ENCODE results near the gene DZANK1. TPM values are rescaled to one million over a fixed set of nuclear protein-coding genes. Genes with fewer than 3 reads are reported as not detected.

Gene DZANK1
- polyA plus RNA-seq, 1 donor from 2014 or later: 10.6 TPM

DNA sequence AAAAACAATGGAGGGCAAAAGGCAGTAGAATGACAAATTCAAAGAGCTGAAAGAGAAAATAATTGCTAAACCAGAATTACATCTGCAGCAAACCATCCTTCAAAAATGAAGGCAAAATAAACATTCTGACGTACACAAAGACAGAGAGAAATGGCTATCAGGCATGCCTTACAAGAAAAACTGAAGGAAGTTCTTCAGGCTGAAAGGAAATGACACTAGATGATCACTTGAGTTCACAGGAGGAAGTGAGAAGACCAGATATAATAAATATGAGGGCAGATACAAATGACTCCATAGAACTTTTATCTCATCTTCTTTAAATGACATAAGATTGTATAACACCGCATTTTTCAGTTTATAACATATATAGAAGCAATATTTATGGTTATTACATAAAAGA, 30.0 kb downstream of the DZANK1 start:
- H3K9ac ChIP-seq (ENCODE audit: low read length): no peak overlapping the region
- H4K20me1 ChIP-seq (ENCODE audit: insufficient read depth): no peaks in the 10 kb centered on the region
- H3K36me3 ChIP-seq (ENCODE audit: insufficient read depth, low read length): no peaks in the 10 kb centered on the region
- no peak overlapping the region for H2AFZ ChIP-seq (ENCODE audit: low read depth, low read length)
- TF ChIP-seq CTCF (IDR thresholded peaks at IDR 0.05; ENCODE audit: poor library complexity, severe bottlenecking): no peak
- no peak for TF ChIP-seq RAD21 (conservative IDR thresholded peaks at IDR 0.05)
- TF ChIP-seq EZH2 (IDR thresholded peaks at IDR 0.05; ENCODE audit: borderline replicate concordance, insufficient read depth, low read length, poor library complexity, severe bottlenecking): no peak
- no peak for TF ChIP-seq EP300 (conservative IDR thresholded peaks at IDR 0.05; ENCODE audit: poor library complexity, severe bottlenecking)
- no peak for TF ChIP-seq POLR2AphosphoS5 (IDR thresholded peaks at IDR 0.05)
- TF ChIP-seq, protein P1, sequence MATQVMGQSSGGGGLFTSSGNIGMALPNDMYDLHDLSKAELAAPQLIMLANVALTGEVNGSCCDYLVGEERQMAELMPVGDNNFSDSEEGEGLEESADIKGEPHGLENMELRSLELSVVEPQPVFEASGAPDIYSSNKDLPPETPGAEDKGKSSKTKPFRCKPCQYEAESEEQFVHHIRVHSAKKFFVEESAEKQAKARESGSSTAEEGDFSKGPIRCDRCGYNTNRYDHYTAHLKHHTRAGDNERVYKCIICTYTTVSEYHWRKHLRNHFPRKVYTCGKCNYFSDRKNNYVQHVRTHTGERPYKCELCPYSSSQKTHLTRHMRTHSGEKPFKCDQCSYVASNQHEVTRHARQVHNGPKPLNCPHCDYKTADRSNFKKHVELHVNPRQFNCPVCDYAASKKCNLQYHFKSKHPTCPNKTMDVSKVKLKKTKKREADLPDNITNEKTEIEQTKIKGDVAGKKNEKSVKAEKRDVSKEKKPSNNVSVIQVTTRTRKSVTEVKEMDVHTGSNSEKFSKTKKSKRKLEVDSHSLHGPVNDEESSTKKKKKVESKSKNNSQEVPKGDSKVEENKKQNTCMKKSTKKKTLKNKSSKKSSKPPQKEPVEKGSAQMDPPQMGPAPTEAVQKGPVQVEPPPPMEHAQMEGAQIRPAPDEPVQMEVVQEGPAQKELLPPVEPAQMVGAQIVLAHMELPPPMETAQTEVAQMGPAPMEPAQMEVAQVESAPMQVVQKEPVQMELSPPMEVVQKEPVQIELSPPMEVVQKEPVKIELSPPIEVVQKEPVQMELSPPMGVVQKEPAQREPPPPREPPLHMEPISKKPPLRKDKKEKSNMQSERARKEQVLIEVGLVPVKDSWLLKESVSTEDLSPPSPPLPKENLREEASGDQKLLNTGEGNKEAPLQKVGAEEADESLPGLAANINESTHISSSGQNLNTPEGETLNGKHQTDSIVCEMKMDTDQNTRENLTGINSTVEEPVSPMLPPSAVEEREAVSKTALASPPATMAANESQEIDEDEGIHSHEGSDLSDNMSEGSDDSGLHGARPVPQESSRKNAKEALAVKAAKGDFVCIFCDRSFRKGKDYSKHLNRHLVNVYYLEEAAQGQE (IDR thresholded peaks at IDR 0.05; ENCODE audit: borderline replicate concordance): no peak
- no peak for TF ChIP-seq SMC3 (conservative IDR thresholded peaks at IDR 0.05; ENCODE audit: poor library complexity)
- TF ChIP-seq TAF1 (IDR thresholded peaks at IDR 0.05; ENCODE audit: low read depth): no peak
- no peak for TF ChIP-seq MXI1 (conservative IDR thresholded peaks at IDR 0.05; ENCODE audit: poor library complexity, severe bottlenecking)
- no peaks in the 10 kb centered on the region for H3K27me3 ChIP-seq (ENCODE audit: insufficient read depth, low read depth, low read length)
- H3K9me3 ChIP-seq (ENCODE audit: low read length): no peaks in the 10 kb centered on the region
- H3F3A ChIP-seq (ENCODE audit: insufficient read depth, low read length, poor library complexity, severe bottlenecking): no peaks in the 10 kb centered on the region
- H3K4me2 ChIP-seq (ENCODE audit: low read length): no peak overlapping the region
- H3K79me2 ChIP-seq (replicated peaks; ENCODE audit: insufficient read depth, low read length): no peaks in the 10 kb centered on the region
- H3K27ac ChIP-seq (ENCODE audit: low read length): no peak overlapping the region
- H3K4me3 ChIP-seq (ENCODE audit: low read length): no peak overlapping the region
- H3K9me2 ChIP-seq (ENCODE audit: insufficient read depth, low read length): no peaks in the 10 kb centered on the region

- no peaks in the 10 kb centered on the region for H3K9me2 ChIP-seq (ENCODE audit: insufficient read depth, low read length)
- no peak overlapping the region for H3K9ac ChIP-seq (ENCODE audit: low read length)
- H2AFZ ChIP-seq (ENCODE audit: low read depth, low read length): no peak overlapping the region
- H3K9me3 ChIP-seq (ENCODE audit: low read length): no peaks in the 10 kb centered on the region
- no peak for TF ChIP-seq EP300 (conservative IDR thresholded peaks at IDR 0.05; ENCODE audit: poor library complexity, severe bottlenecking)
- no peak for TF ChIP-seq TAF1 (IDR thresholded peaks at IDR 0.05; ENCODE audit: low read depth)
- H3K79me2 ChIP-seq (replicated peaks; ENCODE audit: insufficient read depth, low read length): no peaks in the 10 kb centered on the region
- H3F3A ChIP-seq (ENCODE audit: insufficient read depth, low read length, poor library complexity, severe bottlenecking): no peaks in the 10 kb centered on the region
- H4K20me1 ChIP-seq (ENCODE audit: insufficient read depth): no peaks in the 10 kb centered on the region
- no peaks in the 10 kb centered on the region for H3K36me3 ChIP-seq (ENCODE audit: insufficient read depth, low read length)
- H3K4me3 ChIP-seq (ENCODE audit: low read length): no peak overlapping the region
- H3K4me2 ChIP-seq (ENCODE audit: low read length): no peak overlapping the region
- H3K27me3 ChIP-seq (ENCODE audit: insufficient read depth, low read depth, low read length): no peaks in the 10 kb centered on the region
- H3K27ac ChIP-seq (ENCODE audit: low read length): no peak overlapping the region
Observed at GRCh38 chr20:18431206-18431605, 35.6 kb downstream of the DZANK1 start.
